LNCaP clone FGC (cell line): ENCODE data around the gene ISYNA1.

Source experiments
- DNase-seq: peaks from one replicate; pipeline ENCODE4 v3.0.0-alpha.2; 2011; ENCODE audit warnings: low read depth
- H3K4me3 ChIP-seq: 2 replicates; pipeline ENCODE4 v1.5.1; 2011; ENCODE audit warnings: mild to moderate bottlenecking, low read depth, low read length, control low read depth
- CTCF ChIP-seq: IDR thresholded peaks from 2 replicates; pipeline ENCODE4 v1.5.1; 2012; ENCODE audit warnings: mild to moderate bottlenecking; ENCODE audit not compliant: control insufficient read depth, insufficient read depth; ENCODE audit errors: extremely low read depth

Gene ISYNA1

GRCh38 chr19:18393836-18394235, 44.1 kb downstream of the ISYNA1 start:
- DNase-seq: no peak

GRCh38 chr19:18392926-18393325, 45.0 kb downstream of the ISYNA1 start:
- no peak for DNase-seq
- TF ChIP-seq CTCF: no peak
- H3K4me3 ChIP-seq: no peak overlapping the region

More at GRCh38 chr19:18393836-18394235, 44.1 kb downstream of the ISYNA1 start:
- no peak for TF ChIP-seq CTCF
- no peak overlapping the region for H3K4me3 ChIP-seq

GRCh38 chr19:18392417-18392816, 45.5 kb downstream of the ISYNA1 start:
- H3K4me3 ChIP-seq: no peak overlapping the region
- DNase-seq: no peak
- no peak for TF ChIP-seq CTCF

- no peak for TF ChIP-seq CTCF
- no peak overlapping the region for H3K4me3 ChIP-seq
Measured at GRCh38 chr19:18391509-18392075, 46.3 kb downstream of the ISYNA1 start.

GRCh38 chr19:18390065-18390907, 47.6 kb downstream of the ISYNA1 start:
- no peak for DNase-seq
- TF ChIP-seq CTCF: no peak
- H3K4me3 ChIP-seq: no peak overlapping the region

More at GRCh38 chr19:18391509-18392075, 46.3 kb downstream of the ISYNA1 start:
- DNase-seq: no peak

GRCh38 chr19:18389726-18390064, 48.2 kb downstream of the ISYNA1 start:
- no peak for TF ChIP-seq CTCF
- DNase-seq: no peak
- H3K4me3 ChIP-seq: no peak overlapping the region
